Measurements from ENCODE around the gene NKAIN4.

The NKAIN4 gene

GRCh38 chr20:63287697-63288580 is 33.7 kb upstream of the NKAIN4 start:
- DNase-seq = no peak

GRCh38 chr20:63286781-63287696 is 32.8 kb upstream of the NKAIN4 start:
- DNase-seq = no peak

GRCh38 chr20:63285636-63286615 is 31.7 kb upstream of the NKAIN4 start:
- no peak for DNase-seq

DNA sequence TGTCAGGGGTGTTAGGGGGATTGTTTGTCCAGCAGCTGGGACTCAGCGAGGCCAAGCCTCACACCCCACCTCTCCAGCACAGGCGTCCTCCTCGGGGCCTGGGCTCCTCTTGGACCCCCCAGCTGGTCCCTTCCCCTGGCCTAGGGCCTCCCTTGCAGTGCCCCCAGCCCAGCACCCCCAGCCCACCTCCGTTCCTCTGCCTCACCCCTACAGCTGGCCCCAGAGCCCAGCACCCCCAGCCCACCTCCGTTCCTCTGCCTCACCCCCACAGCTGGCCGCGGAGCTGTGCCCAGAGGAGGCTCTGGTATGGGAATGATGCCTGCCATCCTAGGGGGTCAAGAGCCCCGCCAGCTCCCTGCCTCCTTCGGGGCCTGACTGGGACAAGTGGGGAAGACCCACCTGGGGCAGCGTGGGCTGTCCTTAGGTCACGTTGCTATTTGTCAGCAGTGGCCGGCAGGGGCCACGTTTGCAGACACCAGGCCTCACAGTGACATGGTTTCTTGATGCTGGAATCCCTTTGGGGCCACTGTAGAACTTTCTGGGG is 30.8 kb upstream of the NKAIN4 start:
- DNase-seq = no peak

DNA sequence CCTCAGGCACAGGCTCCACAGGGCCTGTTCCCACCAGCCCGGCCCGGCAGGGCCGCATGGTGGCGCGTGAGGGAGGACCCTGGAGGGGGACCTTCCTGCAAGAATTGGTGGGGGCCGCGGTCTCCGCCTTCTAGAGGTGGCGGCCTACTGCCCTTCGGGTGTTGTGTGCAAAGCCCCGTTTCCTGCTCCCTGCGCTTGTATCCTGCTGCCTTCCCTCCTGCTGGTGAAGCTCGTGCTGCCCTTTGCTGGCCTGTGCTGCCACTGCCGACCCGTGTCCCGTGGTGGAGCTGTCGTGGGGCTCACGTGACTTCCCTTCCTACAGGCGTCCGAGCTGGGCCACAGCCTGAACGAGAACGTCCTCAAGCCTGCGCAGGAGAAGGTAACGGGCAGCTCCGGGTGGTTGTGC is 30.3 kb upstream of the NKAIN4 start:
- DNase-seq = no peak

DNA sequence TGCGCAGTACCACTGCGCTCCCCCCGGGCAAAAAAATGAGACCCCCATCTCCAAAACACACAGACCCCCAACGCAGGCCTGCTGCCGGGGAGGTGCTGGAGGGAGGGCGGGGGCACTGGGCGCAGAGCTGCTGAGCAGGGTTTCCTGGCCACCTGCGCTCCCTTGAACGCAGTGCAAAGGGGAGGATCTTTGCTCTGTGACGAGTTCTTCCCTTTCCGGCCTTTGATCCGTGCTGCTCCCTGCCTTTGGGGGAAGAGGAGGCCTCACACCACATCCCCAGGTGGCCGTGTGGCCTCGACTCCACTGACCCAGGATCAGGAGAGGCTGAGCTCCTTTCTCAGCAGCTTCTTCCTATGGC is 29.8 kb upstream of the NKAIN4 start:
- DNase-seq = no peak

- no peak for DNase-seq
Observed at GRCh38 chr20:63283397-63284082, 29.3 kb upstream of the NKAIN4 start.

DNA sequence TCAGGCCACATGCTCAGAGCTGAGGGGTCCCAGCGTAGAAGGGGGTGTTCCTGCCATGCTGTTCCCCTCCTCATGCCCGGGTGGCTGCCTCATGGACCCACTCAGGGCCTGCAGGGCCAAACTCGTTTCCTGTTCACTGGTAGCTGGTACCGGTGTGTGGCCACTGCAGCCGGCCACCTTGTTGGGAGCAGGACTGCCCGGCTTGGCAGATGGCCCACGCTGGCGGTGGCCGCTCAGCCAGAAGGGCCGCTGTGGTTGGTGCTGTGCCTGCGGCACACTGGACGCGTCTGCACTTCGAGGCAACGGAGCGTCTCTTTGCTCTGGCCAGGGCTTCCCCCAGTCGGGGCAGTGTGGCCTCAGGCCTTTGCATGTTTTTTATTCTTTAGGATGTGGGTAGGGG is 28.7 kb upstream of the NKAIN4 start:
- no peak for DNase-seq

DNA sequence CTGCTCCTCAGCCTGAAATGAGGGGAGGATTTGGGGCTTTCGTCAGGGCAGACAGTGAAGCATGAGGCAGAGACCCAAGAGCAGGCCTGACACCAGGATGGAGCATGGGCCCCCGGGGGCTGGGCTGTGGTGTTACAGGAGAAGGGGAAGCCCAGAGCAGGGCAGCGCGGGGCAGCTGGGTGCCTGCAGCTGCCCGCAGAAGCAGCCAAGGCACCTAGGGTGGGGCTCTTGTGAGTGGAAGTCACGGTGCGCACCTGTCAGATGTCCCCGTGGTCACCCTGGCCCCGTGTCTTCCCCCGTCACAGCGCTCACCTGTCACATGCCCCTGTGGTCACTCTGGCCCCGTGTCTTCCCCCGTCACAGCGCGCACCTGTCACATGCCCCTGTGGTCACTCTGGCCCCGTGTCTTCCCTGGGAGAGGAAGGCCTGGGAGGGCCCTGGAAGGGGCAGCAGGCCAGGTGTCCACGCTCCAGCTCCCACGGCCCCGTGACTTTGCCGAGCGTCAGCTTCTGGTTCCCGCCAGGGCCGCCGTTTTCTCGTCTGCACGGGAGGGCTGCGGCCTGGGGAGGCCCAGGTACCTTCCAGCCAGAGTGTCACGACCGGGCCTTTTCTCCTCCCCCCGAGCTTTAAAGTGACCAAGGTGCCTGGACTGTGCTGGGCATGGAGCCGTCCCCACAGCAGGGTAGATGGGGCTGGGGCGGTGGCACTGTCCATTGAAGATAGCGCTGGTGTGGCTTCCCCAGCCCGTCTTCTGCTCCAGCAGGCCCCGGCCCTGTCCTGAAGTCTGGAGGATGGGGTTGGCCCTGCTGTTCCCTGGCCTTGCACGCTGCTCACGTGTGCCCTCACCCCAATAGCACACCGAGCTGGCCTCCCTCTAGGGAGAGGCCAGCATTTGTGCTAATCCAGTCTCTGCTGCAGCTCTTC is 27.7 kb upstream of the NKAIN4 start:
- DNase-seq = no peak

- no peak for DNase-seq
Observed at GRCh38 chr20:63280929-63281545, 26.8 kb upstream of the NKAIN4 start.

- no peak for DNase-seq
Observed at GRCh38 chr20:63280371-63280770, 26.1 kb upstream of the NKAIN4 start.

DNA sequence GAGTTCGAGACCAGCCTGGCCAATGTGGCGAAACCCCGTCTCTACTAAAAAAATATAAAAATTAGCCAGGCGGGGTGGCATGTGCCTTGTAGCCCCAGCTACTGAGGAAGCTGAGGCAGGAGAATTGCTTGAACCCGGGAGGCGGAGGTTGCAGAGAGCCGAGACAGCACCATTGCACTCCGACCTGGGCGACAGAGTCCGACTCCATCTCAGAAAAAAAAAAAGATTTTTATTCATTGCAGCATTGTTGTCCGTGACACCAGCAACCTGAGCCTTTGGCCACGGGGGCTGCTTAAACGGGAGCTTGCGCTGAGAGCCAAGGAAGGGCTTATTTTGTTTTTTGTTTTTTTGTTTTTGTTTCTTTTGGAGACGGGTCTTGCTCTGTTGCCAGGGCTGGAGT is 25.7 kb upstream of the NKAIN4 start:
- no peak for DNase-seq

DNA sequence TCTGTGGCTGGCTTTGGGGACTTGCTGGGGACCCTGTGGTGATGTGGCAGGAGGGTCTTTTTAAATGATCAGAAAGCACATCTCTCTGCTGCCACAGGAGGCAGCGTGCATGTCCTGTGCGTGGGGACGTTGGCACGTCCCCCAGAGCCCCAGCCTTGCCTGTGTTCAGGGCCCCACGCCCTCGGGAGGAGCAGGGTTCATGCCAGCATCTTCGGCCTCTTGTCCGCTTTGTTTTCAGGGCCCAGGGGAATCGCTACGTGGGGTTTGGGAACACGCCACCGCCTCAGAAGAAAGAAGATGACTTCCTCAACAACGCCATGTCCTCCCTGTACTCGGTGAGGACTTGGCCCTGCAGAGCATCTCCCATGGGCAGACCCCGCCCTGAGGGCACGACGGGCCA is 24.4 kb upstream of the NKAIN4 start:
- DNase-seq = no peak

DNA sequence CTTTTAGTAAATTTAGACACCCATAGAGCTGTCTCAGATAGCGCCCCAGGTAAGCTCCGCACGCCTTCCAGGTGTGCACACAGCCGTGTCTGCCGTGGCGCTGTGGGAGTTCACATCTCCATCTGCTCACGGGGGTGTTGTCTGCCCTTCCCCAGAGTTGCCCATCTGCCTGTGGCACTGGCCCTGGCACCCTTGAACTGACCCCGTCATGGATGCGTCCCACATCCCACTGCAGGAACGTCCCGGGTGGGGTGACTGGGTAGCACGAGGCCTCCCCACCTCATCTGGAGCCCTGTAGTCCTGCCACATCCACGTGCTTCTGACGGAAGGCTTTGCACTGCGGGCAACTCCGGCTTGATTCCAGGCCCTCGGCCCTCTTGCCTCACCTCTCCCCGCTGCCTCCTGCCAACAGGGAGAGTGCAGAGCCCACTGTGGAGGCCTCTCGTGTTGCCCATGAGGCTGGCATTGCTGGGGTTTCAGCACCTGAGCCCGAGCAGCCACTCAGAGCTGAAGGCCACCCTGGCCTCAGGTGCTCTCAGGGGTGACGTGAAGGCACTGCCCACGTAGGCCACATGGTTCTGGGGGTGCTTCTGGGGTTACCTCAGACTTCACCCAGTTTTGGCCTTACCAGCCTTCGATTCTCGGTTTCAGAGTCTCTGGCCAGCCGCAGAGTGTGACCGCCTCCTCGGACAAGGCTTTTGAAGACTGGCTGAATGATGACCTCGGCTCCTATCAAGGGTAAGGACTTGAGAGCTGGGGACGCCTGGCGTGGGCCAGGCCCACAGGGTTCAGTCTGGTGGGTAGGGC is 23.4 kb upstream of the NKAIN4 start:
- no peak for DNase-seq

- no peak for DNase-seq
Observed at GRCh38 chr20:63276956-63277355, 22.7 kb upstream of the NKAIN4 start.

DNA sequence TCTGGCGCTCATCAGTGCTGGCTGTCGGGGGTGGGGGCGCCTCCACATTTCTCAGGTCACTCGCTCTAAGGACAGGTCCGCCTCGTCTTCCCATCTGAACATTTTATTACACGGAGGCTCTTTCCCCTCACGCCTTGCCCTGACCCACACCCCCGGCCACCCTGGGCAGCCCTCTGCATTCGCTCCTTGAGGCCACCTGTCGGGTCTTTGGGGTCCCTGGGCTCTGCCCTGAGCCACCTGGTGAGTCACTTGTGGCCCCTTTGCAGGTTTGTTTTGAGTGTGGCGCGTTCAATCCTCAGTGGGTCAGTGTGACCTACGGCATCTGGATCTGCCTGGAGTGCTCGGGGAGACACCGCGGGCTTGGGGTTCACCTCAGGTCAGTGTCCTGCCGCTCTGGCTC is 21.6 kb upstream of the NKAIN4 start:
- no peak for DNase-seq

- no peak for DNase-seq
Observed at GRCh38 chr20:63274381-63275228, 20.3 kb upstream of the NKAIN4 start.
